Right renal cortex interstitium (tissue), 3 donors: Measurements from ENCODE around the gene CHSY1. TPM values are rescaled to one million over a fixed set of nuclear protein-coding genes. Genes with fewer than 3 reads are reported as not detected.
"Not testable (repeated sequence)": the region's sequence is repeated elsewhere in the genome, so short reads cannot be mapped to it uniquely, and the experiment has no call there.

Experiments
- DNase-seq, 3 donors: peaks; one replicate each; pipeline ENCODE4 v3.0.0-alpha.2; 2013; ENCODE audit warnings: low read depth in 3 of 3, low spot score in 2 of 3
- polyA plus RNA-seq, 3 donors: library from polyadenylated mRNA; unstranded; fragments of 120-200 nt; gene quantifications; one replicate each; pipeline ENCODE4 v1.2.1, GENCODE V29; 2013; ENCODE audit not compliant: insufficient read length in 3 of 3

CHSY1 gene
- polyA plus RNA-seq, 3 donors: 45.6 to 52.3 (median 50.9) TPM

- no peak for DNase-seq
Measured at GRCh38 chr15:101246391-101246790, 5.5 kb downstream of the CHSY1 start.

GRCh38 chr15:101244889-101245668 is 6.8 kb downstream of the CHSY1 start:
- no peak for DNase-seq

GRCh38 chr15:101244036-101244781 is 7.6 kb downstream of the CHSY1 start:
- no peak for DNase-seq

- DNase-seq: no peak
Measured at GRCh38 chr15:101243420-101243819, 8.4 kb downstream of the CHSY1 start.

GRCh38 chr15:101242999-101243336 is 8.9 kb downstream of the CHSY1 start:
- no peak for DNase-seq

- no peak for DNase-seq
Measured at GRCh38 chr15:101242160-101242998, 9.5 kb downstream of the CHSY1 start.

- no peak for DNase-seq
Measured at GRCh38 chr15:101240358-101240757, 11.5 kb downstream of the CHSY1 start.

GRCh38 chr15:101239724-101240136 is 12.1 kb downstream of the CHSY1 start:
- no peak for DNase-seq

- no peak for DNase-seq
Measured at GRCh38 chr15:101237251-101237650, 14.6 kb downstream of the CHSY1 start.

GRCh38 chr15:101233651-101234280 is 18.1 kb downstream of the CHSY1 start:
- DNase-seq: no peak

GRCh38 chr15:101232677-101233076 is 19.2 kb downstream of the CHSY1 start:
- no peak for DNase-seq

- no peak for DNase-seq
Measured at GRCh38 chr15:101228313-101228712, 23.5 kb downstream of the CHSY1 start.

- no peak for DNase-seq
Measured at GRCh38 chr15:101225658-101226057, 26.2 kb downstream of the CHSY1 start.

- DNase-seq: no peak
Measured at GRCh38 chr15:101221902-101222301, 29.9 kb downstream of the CHSY1 start.

- no peak for DNase-seq
Measured at GRCh38 chr15:101220060-101220459, 31.8 kb downstream of the CHSY1 start.

- DNase-seq: no peak
Measured at GRCh38 chr15:101219441-101219840, 32.4 kb downstream of the CHSY1 start.

GRCh38 chr15:101217446-101217845 is 34.4 kb downstream of the CHSY1 start:
- no peak for DNase-seq

- no peak for DNase-seq
Measured at GRCh38 chr15:101216100-101216499, 35.7 kb downstream of the CHSY1 start.

- DNase-seq: no peak
Measured at GRCh38 chr15:101215681-101216080, 36.2 kb downstream of the CHSY1 start.

GRCh38 chr15:101214435-101215097 is 37.3 kb downstream of the CHSY1 start:
- DNase-seq: not testable (repeated sequence)
